NCI-H1694 treated with DMSO at 0.1 percent for 48 hours (cell line): Measurements from ENCODE around the gene MRPL58.
"Not testable (repeated sequence)": the region's sequence is repeated elsewhere in the genome, so short reads cannot be mapped to it uniquely, and the experiment has no call there.

Experiments used
- DNase-seq: peaks from one replicate; lab custom pipeline; 2025; lab: John Stamatoyannopoulos, UW

The MRPL58 gene

DNA sequence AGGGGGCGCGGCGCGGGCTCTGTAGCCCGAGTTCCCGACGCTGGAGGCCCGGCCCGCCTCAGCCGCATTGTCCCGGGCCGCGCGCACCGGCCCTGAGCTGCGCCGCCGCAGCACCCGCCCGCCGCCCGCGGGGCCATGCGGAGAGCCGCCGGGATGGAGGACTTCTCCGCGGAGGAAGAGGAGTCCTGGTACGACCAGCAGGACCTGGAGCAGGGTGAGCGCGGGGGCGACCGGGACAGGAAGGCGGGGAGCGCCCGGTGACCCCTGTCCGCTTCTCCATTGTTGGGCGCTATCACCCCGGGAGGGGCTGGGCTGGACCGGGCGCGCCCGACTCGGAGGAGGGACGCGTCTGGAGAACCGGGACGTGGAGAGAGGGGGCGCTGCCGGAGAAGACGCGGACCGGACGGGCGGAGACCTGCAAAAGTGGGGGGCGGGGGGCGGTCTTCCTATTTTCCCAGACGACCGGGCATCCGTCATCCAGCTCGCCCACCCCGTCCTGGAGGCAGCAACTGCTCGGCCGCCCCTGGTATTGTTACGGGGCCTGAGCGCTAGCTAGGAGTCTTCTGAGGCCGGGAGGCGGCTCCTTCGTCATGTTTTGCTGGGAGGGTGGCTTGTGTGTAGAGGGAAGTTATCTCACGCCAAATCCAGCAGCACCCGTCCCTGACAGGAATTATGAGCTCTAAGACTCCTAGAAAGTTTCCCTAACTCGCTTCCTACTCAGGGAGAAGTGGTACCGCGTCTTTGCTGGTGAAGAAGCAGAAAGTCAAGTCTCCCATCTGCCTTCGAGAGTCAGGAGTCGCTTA, 24.4 kb upstream of the MRPL58 start:
- no peak for DNase-seq

DNA sequence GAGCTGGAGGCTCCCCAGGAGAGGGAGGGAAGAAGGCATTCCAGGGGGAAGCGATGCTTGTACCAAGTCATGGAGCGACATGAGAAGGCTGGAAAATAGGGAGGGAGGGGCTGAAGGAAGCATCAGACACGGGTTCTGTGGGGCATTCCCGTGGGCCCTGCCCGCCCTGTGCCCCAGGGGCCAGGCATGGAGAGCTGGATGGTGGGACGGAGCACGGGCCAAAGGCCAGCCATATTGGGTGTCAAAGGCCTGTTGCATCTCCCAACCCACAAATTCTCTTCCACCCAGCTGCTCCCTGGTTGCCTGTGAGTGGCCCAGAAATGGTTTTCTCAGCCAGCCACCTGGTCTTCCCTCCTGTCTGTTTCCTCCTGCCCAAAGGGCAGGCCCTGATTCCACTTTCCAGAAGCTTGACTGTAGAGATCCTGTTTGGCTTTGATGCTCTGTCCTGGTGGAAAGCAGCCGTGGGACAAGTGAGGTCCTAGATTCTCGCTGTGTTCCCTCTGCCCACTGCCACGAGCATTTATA, 21.8 kb upstream of the MRPL58 start:
- DNase-seq, result no peak

DNA sequence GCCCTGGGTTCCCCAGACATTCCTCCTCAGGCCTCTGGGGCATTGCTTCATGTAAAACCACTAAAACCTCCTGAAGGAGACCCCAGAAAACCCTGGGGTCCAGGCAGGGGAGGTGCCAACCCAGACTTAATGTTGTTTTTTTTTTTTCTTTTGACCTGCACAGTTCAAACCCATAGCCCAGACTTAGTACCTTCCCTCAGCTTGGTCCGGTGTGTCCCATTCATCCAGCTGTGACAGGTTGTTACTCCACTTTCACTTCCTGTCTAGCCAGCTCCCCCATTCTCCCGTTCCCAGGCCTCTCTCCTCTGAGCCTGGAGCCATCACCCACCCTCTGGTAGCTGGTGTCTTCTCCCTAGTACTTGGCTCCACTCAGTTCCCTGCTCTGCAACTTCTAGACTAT, 20.2 kb upstream of the MRPL58 start:
- DNase-seq, result no peak

DNA sequence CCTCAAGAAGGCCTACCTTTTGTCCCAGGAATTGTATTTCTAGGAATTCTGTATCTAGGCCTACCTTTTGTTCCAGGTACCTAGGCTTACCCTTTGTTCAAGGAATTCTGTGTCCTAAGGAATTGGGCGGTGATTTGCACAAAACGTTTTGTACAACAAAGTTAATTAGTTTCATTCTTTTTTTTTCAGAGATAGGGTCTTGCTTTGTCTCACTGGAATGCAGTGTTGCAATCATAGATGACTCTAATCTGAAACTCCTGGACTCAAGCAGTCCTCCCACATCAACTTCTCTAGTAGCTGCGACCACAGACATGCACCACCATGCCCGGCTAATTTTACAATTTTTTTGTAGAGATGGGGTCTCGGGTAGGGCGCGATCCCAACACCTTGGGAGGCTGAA, 18.0 kb upstream of the MRPL58 start:
- DNase-seq, result no peak

DNA sequence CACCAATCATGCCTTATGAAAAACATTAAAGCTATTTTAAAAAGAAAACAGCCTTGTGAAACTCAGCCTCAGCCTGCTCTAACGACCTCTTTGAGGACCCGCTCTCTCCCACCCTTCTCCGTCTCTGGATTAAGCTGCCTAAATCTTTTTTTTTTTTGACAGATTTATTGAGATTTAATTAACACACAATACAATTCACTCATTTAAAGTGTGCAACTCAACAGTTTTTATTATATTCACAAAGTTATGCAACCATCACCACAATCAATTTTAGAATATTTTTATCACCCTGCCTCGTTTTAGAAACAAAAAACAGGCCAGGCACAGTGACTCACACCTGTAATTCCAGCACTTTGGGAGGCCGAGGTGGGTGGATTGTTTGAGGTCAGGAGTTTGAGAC, 16.6 kb upstream of the MRPL58 start:
- DNase-seq, result no peak

DNA sequence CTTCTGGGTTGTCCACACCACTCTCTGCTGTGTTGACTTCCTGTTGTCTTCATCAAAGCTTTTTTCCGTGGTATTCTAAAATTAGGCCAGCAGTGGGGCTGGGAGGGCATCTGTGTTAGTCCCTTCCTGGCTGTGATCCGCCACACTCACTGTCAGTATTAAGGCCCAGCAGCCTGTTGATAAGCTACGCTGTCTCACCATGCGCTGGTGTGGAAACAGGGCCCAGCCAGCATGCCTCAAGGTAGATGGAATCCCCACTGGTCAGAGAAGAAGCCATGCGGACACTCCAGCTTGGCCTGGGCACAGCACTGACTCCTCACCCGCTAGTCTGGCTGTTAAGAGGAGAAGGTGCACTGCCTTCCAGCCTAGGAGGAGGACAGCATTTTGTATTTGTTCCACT, 13.7 kb upstream of the MRPL58 start:
- DNase-seq, result no peak

DNA sequence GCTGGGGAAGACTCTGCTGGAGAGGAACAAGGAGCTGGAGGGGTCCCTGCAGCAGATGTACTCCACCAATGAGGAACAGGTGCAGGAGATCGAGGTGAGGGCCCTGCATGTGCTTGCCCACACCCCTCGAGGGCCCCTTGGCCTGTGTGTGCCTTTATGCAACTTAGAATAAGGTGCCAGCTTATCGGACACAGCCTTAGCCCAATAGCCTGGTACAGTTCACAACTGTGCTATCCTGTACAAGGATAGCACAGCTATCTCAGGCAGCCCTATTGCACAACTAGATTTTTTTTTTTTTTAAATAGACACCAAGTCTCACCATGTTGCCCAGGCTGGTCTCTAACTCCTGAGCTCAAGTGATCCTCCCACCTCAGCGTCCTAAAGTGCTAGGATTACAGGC, 12.9 kb upstream of the MRPL58 start:
- DNase-seq, result no peak

DNA sequence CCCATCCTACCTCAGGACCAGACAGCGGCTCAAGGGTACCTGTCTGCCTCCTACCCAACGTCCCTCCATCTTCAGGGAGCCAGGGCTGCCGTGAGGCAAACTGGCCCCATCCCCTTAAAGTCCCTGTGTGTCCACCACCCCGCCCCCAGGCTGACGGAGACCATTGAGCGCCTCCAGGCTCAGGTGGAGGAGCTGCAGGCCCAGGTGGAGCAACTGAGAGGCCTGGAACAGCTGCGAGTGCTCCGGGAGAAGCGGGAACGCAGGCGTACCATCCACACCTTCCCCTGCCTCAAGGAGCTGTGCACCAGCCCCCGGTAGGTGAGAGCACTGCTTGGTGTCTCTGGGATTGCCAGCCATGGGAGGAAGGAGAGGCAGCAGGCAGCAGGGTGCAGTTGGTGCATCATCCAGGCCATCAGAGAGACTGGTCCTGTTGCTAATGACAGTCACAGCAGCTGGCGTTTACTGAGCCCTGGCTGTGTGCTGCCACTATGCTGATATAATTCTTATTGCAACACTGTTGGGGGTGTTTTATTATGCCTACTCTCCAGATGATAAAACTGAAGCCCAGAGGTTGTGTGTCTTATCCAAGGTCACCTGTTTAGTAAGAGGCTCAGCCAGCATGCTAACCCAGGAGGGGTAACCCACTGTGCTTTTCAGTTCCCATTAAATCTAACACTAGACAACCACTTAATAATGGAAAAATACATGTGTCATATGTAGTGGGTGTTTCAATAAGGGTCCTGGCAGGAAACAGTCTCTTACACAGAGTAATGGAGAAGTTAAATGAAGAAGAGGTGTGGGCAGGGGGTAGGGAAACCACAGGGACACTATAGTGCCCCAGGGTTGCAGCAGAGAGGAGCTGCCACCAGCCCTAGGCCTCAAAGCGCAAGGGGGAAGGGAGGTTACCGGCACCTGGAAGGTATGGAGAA, 10.3 kb upstream of the MRPL58 start:
- DNase-seq, result no peak

DNA sequence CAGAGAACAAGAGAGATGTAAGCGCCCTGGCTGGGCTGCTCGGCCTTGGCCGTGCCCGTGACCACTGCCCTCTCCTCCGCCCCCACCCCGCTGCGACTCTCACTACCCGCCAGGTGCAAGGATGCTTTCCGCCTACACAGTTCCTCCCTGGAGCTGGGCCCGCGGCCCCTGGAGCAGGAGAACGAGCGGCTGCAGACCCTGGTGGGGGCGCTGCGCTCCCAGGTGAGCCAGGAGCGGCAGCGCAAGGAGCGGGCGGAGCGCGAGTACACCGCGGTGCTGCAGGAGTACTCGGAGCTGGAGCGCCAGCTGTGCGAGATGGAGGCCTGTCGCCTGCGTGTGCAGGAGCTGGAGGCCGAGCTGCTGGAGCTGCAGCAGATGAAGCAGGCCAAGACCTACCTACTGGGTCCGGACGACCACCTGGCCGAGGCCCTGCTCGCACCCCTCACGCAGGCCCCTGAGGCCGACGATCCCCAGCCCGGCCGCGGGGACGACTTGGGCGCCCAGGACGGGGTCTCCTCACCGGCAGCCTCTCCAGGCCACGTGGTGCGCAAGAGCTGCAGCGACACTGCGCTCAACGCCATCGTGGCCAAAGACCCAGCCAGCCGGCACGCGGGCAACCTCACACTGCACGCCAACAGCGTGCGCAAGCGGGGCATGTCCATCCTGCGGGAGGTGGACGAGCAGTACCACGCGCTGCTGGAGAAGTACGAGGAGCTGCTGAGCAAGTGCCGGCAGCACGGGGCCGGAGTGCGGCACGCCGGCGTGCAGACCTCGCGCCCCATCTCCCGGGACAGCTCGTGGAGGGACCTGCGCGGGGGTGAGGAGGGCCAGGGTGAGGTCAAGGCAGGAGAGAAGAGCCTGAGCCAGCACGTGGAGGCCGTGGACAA, 9.2 kb upstream of the MRPL58 start:
- no peak for DNase-seq

DNA sequence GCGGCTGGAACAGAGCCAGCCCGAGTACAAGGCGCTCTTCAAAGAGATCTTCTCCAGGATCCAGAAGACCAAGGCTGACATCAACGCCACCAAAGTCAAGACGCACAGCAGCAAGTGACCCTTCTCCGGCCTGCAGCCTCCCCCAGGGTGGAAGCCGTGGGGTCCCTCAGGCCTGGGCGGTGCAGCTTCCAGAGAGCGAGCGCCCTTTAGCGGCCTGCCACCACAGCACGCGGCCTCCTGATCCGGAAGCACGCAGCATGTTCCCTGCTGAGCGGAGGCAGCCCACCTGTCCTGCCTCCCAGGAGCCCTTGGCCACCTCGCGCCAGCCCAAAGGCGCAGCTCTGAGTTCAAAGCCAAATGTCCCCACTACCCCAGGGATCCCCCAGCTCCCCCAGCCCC, 8.5 kb upstream of the MRPL58 start:
- DNase-seq, result no peak

DNA sequence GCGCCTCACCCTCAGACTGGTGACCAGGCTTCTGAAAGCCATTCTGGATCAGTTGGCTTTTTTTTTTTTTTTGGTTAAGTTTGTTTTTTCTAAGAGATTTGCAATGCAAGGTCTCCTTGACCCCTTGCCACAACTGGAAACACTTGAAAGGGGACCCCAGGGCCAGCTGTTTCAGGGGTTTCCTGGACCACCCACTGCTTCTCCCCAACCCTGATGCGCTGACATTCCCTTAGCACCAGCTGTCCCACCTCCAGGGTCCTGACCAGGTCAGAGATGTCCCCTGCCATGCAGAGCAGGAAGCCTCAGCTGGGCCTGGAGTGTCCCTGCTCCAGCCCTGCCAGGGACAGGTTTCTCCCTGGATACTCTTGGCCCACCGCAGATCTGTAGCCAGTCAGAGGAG, 8.1 kb upstream of the MRPL58 start:
- no peak for DNase-seq

DNA sequence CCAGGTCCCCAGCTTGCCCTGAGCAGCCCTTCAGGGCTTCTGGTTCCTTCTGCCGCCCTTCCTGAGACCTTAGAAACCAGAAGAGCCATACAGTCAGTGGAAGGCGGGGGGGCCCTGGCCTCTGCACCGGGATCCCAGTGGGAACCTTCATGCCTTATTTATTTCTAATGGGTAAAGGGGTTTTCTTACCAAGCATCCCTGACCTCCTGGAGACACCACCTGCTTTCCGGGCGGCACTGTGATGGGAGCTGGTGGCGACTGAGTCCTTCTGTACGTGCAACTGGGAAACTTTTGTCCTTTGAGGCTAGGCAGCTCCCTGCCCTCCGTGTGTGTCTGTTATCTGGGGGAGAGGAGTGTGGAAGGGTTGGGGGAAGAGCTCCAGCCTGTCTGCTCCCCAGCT, 7.2 kb upstream of the MRPL58 start:
- no peak for DNase-seq

DNA sequence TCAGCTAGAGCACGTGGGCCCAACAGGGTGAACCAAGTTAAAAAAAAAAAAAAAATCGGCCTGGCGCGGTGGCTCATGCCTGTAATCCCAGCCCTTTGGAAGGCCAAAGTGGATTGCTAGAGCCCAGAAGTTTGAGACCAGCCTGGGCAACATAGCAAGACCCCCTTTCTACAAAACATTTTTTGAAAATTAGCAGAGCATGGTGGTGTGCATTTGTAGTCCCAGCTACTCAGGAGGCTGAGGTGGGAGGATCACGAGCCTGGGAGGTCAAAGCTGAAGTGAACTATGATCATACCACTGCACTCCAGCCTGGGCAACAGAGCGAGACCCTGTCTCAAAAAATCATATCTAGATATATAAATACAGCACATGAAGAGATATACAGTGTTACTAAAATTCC, 6.4 kb upstream of the MRPL58 start:
- DNase-seq, result not testable (repeated sequence)

DNA sequence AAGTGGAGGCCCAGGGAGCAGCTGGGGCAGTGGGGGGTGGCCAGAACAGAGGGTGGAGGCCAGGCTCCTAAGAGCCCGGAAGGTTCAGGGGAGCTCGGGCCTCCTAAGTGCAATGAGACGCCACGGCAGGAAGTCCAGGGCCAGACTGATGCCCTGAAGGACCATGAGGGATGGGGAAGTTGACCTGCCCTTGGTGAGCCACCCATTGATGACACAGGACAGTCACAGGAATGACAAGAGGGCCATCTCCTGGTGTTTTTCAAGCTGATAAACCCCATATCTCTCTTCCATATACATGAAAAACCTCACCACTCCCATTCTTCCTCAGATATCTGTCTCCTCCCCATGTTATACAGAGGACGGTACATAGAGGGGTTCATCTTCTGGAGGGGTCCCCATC, 5.8 kb upstream of the MRPL58 start:
- DNase-seq, result no peak

DNA sequence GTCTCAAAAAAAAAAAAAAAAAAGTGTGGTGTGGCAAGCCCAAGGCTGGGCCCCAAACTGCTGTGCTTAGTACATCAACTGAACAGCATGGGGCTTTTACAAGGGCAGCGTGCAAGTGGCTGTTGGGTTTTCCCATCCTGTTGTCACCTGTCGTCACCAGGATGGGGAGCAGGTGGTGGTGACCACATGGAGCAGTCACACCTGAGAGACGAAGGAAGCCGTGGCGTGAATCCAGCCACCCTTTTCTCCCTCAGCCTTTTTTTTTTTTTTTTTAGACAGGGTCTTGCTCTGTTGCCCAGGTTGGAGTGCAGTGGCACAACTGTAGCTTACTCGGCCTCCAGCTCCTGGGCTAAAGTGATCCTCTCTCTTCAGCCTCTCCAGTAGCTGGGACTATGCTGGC, 4.1 kb upstream of the MRPL58 start:
- no peak for DNase-seq

DNA sequence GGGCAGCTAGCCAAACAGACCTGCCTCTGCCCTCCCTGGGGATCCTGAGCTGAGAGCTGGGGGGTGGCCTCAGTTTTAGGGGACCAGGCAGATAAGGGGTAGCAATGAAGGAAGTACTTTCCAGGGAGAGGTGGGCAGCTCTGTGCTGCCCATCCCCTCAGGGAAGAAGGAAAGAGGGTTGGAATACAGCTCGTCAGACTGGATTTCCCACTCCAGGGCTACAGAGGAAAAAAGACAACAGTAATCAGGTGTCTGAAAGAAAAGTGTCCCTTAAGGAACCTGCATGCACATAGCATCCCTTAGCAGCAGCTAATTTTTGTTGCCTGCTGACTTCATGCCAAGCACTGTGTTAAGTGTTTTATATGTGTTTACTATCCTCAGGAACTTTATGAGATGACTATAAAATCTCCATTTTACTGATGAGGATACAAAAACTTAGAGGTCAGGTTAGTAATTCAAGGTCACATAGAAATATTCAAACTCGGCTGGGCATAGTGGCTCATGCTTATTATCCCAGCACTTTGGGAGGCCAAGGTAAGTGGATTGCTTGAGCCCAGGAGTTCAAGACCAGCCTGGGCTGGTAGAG, 3.2 kb upstream of the MRPL58 start:
- no peak for DNase-seq

DNA sequence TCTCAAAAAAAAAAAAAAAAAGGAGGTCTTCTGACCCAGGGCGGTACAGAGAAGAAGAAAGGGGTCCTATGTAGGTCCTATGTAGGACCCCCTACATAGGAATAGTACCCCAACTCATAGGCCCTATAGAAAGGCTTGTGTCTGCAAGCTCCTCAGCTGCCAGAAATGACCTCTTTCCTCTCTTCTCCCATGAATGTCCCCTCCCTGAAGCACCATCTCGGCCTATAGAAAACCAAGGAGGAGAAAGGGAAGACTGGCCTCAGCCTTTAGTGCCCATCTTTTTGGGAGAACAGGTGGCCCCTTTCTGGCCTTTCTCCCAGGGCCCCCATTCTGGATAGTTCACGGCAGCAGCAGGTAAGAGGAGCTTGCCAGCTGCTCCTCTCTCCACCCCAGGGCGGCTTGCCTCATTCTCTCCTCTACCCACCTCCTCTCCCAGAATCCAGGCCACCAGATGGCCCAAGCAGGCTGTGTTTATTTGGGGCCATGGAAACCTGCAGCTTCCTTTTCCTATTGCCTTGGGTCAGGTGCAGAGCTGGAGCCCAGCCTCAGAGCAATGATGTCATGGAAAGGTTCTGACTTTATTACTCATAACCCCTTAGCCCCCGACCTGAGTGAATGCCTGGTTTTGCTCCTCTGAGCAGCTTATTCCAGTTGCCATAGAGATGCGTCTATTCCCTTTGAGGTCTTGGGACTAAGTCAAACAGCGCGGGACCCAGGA, 1.6 kb upstream of the MRPL58 start:
- DNase-seq, result peak; percentile 76

DNA sequence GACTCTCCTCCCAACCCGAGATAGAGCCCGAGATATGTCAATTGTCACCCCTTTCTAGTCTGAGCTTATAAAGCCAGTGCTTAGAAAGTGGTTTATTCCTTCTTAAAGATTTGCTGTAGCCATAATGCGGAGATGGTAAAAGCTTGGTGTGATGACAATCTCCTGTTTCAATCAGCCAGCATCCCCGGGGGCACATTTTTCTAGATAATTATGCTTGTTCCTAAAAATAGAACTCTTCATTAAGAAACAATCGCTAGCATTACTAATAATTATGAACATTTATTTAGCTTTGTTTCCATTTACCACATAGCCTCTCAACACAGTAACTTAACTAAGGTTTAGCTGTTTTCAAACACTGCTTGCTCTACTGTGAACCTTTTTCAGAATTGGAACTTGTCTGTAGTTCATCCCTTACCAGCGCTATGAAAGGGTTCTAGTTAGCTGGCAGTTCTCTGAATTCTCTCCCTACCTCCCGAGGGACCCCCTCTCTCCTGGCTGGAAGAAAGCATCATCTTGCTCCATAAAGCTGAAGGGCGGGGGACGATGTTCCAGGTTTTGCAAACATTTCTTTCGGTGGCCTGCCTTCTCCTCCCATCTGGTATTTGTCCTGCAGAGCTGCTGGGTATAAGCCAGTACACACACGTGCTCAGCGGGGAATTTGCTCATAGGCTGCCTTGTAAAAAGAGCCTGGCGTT, 922 bp upstream of the MRPL58 start:
- peak; percentile 78 for DNase-seq

DNA sequence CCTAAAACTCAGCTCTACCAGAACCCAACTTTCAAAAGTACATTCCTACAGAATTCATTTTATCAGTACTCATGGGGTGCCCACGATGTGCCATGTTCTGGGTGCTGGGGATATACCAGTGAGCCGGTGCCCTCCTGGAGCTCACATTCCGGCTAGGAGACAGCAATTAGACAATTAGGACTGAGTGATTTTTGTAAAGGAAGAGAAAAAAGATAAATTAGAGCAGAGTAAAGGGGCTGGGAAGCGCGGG, 449 bp upstream of the MRPL58 start:
- no peak for DNase-seq

DNA sequence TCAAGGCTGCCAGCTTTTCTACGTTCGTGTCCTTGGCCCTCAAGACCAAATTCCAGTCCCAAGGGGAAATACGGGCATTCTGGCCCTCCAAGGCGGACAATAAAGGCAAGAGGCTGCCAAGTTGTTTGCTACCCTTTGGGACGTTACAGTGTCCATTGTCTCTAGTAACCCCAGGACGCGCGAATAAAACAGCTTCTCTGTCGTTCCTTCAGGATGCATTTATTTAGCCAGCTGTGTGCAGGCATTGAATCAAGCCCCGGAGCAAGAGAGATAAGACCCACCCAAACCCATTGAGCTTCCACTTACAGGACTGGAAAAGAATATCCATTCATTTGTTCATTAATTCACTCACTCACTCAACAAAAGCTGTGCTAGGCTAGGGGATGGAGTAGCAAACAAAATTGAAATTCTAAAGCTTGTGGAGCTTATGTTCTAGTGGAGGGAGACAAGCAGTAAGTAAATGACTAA, 656 bp downstream of the MRPL58 start:
- DNase-seq, result no peak

DNA sequence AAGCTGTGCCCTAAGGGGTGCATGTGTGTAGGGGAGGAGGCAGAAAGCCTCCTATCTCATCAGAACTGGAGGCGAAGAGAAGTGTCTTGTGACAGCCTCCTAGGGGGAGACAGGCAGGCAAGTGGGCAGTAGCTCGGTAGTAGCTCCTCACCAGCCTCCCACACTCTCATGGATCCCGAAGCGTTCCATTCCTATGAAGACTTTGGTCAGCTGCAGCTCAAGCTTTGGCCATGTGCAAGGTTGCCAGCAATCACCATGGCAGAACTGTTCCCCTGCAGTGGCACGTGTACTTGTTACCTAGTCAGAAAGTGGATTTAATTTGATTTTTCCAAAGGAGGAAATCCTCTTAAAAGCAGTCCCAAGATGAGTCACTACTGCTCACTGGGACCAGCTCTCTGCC, 6.7 kb downstream of the MRPL58 start:
- no peak for DNase-seq
